Left kidney (tissue), 2 donors: Measurements from ENCODE around the gene NCAM1. TPM values are rescaled to one million over a fixed set of nuclear protein-coding genes. Genes with fewer than 3 reads are reported as not detected.
"Not testable (repeated sequence)": the region's sequence is repeated elsewhere in the genome, so short reads cannot be mapped to it uniquely, and the experiment has no call there.

Experiments used
- DNase-seq: peaks from one replicate; pipeline ENCODE4 v3.0.0-alpha.2; 2013
- polyA plus RNA-seq: library from polyadenylated mRNA; unstranded; fragments of 120-200 nt; gene quantifications from one replicate; pipeline ENCODE4 v1.2.1, GENCODE V29; 2013; ENCODE audit not compliant: insufficient read length

The NCAM1 gene
- polyA plus RNA-seq, 1 donor = 87.3 TPM

DNA sequence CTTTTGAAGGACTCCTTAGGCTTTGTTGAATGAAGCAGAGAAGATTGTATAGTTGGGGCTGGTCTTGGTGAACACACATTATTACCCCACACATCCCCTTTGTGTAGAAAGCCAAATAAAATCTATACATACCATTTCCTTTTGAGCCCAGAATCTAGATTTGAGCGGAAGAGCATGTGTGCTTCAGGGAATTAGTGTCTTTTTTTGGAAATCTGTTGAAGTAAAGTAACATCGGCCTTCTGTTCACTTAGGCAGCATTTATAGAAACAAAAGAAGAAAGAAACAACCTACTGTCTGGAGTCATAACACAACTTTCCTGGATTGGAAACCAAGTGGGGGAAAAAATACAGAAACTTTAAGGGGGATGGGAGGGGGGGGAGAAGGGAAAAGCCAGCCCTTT, 315.2 kb downstream of the NCAM1 start:
- DNase-seq = no peak

DNA sequence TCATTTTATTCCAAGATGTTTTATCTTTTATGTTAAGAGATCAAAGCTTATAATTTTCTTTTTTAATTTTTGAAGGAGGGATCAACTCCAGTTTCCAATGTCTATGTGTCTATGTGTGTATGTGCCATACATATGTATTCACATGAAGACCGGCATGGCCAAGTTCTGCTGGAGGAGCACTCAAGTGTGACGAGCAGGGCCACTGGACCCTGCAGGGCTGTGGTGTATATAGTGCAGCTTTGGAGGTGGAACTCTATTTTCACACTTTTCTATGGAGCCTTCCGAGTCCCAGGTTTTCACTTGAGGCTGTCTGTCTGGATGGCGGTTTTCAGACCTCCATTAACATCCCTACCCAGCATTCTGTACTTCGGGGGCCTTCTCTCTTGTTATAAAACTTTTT, 316.7 kb downstream of the NCAM1 start:
- DNase-seq = no peak

DNA sequence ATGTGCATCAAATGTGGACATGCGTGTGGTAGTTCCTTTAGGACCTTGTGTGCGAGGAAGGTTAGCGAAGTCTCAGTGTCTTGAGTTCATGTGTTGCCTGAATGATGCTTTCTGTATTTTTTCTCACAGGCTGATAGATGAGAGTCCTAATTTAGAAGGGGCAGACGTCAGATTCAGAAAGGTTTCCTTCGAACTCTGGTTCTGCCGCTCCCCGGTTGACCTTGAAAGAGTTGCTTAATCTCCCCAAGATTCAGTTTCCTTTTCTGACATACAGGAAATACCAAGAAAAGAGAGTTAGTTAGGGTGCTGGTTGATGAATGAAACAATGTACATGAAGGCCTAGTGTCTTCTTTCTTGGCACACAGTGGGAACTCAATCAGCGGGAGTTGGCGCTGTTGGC, 317.3 kb downstream of the NCAM1 start:
- DNase-seq = no peak

DNA sequence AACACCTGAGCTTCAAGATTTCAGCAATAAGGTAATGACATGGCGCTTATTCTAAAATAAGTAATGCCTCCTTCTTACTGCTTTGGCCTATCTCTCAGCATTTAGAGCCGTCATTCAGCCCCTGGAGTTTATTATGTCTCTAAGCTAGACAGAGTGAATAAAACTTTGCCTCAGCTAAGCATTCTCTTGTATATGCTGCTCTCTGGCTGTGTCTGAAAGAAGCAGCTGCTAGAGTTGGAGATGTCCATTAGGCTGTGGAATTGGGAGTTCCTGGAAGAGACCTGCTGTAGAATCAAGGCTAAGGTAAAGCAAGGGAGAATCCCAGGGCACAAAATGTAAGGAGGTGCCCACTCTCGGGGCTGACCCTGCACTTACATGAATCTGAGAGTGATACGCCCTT, 317.7 kb downstream of the NCAM1 start:
- no peak for DNase-seq

DNA sequence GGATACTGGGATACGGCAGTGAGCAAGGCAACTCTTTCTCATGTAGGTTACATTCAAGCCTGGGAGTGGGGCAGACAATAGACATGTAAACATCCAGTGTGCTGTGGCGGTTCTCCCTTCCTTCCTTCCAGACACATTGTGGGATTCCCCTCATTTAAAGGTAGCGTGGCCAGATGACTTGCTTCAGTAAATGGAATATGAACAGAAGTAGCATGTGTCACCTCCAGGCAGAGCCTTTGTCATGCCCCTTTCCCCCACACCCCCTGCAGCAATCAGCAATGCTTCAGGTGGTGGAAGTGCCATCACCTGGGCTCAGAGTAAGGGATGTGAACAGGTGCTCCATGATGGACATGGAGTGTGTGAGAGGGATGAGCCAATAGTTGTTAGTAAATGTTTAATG, 318.4 kb downstream of the NCAM1 start:
- DNase-seq = no peak

DNA sequence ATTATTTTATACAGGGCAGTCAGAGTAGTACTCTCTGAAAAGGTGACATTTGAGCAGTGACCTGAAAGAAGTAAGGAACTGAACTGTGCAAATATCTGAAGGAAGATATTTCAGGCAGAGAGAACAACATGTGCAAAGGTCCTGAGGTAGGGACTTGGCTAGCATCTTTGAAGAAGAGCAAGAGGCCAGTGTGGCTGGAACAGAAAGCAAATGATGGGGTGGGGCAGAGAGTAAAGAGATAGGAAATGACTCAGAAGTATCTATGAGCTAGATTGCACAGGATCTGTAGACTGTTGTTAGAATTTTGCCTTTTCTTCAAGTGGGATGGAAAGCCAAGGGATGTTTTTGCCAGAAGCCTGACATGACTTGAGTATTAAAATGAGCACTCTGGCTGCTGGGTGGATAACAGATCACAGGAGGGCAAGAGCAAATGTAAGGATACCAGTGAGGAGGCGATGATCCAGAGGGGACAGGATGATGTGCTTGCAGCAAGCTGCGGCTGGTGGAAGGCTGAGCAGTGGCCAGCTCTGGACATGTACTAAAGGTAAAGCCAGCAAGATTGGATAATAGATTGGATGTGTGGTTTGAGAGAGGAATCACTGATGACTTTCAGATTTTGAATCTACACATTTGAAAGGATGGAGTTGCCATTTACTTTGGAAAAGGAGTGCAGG, 320.0 kb downstream of the NCAM1 start:
- DNase-seq = no peak

DNA sequence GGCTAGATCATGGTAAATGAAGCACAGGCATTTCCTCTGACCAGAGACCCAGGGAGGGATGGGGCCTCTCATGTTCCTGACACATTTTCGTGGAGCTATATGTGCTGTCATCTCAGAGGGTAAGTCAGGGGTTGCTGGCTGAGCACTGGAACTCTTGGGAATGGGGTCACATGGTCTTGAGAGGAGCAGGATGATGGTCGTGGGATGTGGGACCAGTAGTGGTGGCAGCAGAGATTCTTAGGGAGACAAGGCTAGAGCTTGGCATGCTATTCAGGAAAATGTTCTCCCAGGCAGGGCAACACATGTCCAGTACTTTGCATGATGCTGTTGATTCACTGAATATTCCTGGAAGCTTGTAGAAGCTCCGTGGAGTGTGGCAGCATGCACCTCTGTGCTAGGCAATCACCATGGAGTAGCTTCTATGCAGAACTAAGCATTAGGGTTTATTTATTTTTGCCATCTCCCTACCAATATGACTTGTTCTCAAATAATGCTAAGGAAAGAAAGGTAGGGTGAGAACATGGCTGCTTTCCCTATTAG, 321.7 kb downstream of the NCAM1 start:
- no peak for DNase-seq

DNA sequence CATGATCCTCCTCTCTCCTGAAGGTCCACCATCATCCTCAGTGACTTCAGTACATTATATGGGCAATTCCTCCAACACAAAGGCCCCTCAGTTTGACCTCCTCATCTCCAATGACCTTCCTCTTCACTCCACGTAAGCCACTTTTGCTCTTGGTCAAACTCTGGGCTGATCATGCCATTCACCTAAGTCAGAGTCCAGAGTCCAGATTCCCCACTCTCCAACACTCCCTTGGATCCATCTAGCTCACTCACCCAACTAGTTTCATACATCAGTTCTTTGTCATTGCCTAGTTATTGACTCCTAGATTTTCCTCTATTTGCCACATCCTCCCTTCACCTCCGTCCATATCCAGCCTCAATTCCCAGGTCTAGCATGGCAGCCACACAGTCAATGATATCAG, 322.7 kb downstream of the NCAM1 start:
- no peak for DNase-seq

DNA sequence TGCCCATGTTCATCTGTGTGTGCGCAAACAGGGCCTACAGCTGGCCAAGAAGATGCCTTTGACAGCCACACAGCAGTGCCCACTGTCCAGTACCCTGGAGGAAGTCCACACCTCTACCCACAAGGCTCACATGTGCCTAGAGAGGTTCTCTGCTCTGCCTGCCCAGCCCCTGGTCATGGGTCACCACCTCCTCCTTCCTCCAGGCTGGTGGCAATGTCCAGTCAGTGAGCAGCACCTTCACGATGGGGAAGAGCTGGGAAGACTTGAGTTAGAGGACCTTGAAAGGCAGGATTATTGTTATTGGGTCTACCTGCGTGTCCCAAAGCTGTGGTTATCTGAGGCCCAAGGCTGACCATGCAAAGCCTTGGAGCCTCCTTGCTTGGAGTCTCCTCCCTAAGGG, 324.8 kb downstream of the NCAM1 start:
- DNase-seq = no peak

DNA sequence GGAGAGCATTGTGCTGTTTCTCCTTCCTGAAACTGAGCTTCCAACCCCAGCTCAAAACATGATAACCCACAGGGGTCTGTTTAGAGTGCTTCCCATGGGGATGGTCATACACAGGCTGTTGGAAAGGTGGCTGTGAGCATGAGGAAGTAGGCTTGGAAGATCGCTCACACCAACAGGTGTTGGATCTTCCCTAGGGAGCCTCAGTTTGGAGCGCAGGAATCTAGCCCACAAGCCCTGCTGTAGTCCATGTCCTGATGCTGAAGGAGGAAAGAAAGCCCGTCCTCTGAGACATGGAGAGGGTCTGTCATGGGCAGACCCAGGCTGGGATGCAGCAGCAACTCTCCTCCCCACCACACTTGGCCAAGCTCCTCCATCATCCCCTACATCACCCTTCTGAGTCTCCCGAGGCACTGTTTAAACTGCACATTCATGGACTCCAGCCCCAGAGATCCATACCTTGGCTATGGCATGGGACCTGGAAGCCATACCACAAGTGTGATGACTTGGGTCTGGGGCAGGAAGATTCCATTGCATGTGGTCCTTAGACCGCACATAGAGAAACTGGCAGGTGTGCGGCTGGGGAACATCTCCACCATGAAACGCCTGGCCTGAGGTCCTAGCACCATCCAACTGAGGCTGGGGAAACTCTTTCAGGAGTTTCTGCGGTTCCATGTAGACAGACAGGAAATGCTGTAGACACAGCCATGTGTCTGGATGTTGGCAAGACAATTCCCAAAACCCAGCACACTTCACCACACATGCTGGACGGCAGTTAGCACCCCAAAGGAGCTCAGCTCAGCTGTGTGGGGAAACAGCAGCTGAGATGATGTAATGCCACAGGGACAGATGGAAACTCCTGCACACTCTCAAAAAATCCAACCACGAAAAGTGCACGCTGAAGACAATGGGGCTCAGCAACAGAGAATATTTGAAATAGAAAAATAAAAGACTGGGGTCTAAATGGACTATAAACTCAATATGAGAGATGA, 325.6 kb downstream of the NCAM1 start:
- DNase-seq = no peak

DNA sequence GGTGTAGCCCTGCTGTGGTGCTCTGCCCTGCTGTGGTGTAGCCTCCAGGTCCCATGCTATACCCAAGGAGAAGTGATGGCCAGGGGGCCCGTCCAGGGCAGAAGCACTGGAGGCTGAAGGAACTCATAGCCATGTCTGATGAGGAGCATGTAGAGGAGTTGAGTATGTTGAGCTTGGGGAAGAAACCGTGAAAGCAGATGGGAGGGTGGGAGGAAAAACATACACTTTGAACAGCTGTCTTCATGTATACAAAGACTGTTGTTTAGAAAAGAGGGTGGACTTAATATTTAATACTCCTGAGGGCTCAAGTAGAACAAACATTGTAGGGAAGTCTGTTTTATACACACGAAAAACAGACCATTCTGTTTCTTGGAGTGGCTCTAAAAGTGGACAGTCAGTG, 326.6 kb downstream of the NCAM1 start:
- DNase-seq = no peak

DNA sequence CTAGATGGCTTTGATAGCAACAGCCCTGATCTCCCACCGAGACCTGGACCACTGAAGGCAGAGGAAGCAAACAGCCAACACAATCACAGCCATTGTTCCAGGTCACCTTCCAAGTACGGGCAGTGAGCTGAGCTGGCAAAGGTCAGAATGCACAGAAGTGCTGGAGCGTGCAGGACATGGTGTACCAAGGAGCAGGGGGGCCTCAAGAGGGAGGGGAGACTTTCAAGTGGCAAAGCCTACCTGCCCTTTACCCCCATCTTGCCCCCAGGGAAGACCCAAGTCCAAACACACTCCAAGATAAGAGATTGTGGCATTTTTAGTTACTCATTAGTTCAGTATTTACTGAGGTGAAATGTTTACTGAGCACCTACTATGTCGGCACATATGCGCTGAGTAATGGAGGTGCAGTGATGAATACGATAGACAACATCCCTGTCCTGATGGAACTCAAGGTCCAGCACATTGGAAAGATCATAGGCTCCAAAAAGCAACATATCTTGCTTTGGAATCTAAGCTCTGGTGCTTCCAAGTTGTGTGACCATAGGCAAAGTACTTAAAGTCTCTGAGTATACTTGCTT, 327.2 kb downstream of the NCAM1 start:
- DNase-seq = no peak

DNA sequence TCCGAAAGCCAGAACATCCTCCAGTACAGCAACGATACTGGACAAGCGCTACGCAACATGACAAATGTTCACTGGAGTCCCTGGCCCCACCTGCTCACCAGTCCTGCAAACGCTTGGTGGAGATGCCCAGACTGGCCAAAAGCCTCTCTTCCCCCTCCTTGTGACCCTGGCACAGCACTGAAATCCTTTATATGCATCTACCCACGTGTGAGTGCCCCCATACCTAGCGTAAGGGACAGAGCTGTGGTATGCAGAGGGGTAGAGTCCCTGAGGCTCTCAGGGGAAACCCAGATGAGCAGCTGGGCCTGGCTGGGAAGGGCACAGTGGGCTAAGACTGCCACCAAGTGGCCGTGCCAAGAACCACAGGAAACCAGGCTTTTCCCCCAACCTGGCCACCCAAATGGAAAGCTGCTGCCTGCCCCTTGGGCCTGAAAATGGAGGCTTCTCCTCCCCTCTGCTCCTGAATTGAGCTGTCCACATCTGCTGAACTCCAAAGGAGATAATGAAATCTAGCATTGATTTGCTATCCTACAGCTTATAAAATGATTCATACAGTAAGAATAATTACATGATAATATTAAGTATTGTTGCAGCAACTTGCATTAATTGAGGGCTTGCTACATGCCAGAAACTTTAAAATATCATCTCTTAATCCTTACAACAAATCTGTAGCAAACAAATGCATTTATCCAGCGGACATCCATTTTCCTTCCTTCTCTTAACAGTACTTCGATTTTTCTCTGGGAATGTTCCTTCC, 328.4 kb downstream of the NCAM1 start:
- peak; percentile 50 for DNase-seq

DNA sequence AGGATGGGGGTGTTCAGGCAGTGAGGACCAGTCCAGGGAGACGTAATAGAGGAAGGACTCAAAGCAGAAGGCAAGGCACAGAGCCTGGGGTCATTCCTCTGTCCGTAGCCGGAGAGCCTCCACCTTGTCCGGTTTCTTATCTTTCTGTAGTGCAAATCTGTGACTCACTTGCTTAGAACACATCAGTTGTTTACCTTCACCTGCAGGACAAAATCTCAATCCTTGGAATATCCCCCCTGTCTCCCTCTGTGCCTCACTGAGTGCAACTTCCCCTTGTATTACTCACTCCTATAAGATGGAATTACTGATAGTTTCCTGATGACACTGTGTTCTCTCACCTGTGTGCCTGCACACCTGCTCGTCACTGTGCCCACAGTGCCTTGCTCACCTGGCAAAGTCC, 332.7 kb downstream of the NCAM1 start:
- no peak for DNase-seq

DNA sequence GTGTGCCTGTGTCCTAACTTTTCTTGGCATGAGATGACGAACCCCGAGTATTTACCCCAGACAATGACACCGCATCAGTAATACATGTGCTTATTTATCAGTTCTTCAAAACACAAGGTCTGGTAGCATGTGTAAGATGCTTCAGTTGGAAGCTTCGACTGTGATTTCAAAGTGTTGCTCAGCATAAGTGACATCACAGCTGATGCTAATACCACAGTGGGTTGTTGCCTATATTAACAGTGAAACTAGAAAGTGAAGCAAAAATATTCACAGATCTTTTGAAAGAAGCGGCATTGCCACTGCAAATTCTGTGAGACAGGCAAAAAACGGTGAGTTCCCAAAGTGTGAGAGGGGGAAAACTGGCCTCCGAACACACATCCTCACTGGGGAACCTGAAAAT, 334.8 kb downstream of the NCAM1 start:
- DNase-seq = no peak

DNA sequence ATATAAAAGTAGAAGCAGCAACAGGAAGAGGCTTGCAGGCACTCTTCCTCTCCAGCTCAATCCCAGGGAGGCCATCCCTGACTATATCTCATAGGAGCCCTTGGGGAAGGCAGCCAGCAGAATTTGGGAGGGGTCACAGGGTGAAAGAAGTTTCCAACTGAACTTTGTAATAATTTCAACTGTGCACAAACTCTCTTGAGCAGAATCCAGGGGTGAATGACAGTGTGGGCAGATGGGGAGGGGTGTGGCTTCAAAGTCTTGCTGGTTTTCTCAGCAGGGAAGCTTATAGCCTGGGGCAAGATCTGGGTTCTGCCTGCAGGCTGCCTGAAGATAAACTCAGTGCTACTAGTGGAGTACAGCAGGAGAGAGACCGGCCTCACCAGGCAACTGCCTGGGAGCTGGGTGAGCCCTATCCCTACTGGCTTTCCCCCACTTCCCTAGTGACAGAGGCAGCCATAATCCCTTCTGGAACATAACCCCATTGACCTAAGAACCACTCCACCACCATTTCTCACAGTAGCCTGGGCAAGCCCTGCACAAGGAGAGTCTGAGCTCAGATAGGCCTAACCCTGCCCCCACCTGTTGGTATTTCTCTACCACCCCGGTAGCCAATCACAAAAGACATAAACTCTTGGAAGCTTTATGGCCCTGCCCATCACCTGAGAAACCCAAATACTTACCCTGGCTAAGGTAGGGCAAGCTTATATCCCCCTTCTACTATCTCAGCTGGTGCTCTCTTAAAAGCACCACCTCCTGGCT, 335.4 kb downstream of the NCAM1 start:
- DNase-seq = no peak

DNA sequence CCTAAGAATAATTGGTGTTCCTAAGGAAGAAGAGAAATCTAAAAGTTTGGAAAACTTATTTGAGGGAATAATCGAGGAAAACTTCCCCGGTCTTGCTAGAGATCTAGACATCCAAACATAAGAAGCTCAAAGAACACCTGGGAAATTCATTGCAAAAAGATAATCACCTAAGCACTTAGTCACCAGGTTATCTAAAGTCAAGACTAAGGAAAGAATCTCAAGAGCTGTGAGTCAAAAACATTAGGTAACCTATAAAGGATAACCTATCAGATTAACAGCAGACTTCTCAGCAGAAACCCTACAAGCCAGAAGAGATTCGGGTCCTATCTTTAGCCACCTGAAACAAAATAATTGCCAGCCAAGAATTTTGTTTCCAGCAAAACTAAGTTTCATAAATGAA, 337.3 kb downstream of the NCAM1 start:
- not testable (repeated sequence) for DNase-seq

DNA sequence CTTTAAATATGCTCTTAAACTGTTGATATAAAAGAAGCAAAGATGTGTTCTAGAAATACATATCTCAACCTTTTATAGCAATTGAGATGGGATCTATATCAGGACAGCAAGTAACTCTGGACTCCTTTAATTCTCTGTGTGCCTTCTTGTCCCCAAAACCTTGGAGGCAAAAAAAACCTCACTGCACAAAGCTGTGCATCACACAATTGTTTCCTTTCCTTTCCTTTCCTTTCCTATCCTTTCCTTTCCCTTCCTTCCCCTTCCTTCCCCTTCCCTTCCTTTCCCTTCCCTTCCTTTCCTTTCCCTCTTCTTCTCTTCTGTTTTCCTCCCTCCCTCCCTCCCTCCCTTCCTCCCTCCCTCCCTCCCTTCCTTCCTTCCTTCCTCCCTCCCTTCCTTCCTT, 343.7 kb downstream of the NCAM1 start:
- no peak for DNase-seq

DNA sequence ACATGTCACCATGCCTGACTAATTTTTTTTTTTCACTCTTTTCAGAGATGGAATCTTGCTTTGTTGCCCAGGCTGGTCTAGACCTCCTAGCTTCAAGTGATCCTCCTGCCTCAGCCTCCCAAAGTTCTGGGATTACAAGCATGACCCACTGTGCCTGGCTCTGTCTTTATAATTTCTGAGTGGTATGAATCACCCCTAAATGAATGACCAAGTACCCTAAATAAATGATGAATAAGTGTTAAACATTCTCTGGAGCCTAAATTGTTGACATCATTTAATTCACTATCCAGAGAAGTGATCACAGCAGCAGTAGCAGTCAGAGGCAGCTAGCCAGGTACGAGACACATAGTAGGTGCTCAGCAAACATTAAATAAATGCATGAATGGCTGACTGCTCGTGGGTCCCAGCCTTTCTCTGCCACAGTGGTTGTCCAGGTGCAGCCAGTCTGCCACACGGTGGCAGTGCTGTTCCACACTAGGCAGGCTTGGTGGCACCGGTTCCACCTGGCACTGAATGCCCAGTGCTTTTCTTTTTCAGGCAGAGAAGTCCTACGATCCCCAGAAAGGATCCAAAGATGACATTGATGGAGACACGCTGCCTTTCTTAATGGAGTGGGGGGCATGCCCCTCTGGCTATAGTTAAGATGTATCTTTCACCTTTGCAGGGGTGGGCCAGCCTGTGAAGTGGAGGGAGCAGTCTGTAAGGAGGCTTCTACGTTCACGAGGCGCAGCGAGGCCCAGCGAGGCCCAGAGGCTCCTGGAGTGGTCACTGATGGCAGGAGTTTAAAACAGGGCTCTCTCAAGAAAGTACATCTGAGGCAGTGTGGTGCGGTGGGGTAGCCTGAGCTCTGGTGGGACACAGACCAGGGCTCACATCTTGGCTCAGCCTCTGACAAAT, 344.5 kb downstream of the NCAM1 start:
- peak; percentile 57 for DNase-seq

DNA sequence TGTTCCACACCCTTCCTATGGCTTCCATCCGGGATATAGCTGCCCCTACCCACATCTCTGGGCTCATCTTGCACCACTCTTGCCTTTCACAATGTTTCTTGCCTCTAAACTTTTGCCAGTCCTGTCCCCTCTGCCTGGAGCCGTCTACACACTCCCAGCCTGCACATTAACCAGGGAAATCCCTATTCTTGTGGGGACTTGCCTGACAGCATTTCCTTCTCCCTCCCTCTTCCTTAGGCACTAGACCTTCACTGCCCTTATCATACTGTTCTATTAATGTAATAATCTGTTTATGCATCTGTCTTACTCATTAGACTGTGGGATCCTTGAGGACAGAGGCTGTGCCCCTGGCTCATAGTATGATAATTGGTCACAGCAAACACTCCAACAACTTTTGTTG, 347.4 kb downstream of the NCAM1 start:
- no peak for DNase-seq
